Measurements from ENCODE around the gene ACOXL. TPM values are rescaled to one million over a fixed set of nuclear protein-coding genes. Genes with fewer than 3 reads are reported as not detected.
"Not testable (repeated sequence)": the region's sequence is repeated elsewhere in the genome, so short reads cannot be mapped to it uniquely, and the experiment has no call there.

The ACOXL gene
- total RNA-seq, 8 experiments from 2014 or later: 0.15 to 0.59 (median 0.20) TPM

DNA sequence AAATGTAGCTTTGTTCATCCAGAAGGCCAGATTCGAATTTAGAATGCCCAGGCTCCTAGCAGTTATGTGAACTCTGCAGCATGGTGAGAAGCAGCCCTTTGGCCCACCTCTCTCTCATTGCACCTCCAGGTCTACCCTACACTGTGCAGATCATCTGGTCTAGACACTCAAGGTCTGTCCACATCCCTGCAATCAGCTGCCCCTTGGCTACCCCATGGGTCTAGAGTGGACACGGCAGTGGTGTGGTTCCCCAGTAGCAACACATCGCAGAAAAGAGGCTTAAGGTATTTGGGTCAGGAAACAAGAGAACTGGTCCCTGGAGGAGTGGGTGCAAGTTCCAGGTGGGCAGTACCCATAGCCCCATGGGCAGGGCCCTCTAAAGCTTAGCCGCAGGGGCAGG is 311.7 kb downstream of the ACOXL start:
- no peak overlapping the region for H3K27ac ChIP-seq
- no peak for ATAC-seq (replicated peaks in 6 of 8)
- WGBS, 10 experiments: 0 to 100% (median 71%) methylated on average over 1 to 3 of the region's 4 CpGs; no CpG with 5 or more reads in 5 of the 10 experiments
- in situ Hi-C loops (cut with MboI; ENCODE audit: low pct_unique_long_range_greater_than_20kb in 2 of 9, low sequenced_read_pairs in 9 of 9, unreplicated experiment in 9 of 9): no loop called here
- no peak overlapping the region for H3K4me3 ChIP-seq
- H3K4me1 ChIP-seq (replicated peaks in 1 of 2): no peaks in the 10 kb centered on the region

DNA sequence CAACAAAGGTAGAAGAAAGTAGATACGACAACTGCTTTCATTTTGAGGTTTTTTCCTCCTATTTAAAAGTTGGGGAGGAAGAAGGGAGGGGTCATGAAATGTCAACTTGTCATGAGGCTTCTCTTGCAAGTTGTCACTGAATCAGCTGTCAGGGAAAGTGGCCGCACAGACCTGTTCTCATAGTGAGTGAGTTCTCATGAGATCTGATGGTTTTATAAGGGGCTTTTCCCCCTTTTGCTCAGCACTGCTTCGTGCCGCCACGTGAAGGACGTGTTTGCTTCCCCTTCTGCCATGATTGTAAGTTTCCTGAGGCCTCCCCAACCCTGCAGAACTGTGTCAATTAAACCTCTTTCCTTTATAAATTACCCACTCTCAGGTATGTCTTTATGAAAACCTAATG is 312.9 kb downstream of the ACOXL start:
- WGBS, 10 experiments: 22 to 100% (median 92%) methylated on average over 1 to 5 of the region's 6 CpGs; no CpG with 5 or more reads in 1 of the 10 experiments
- in situ Hi-C loops (cut with MboI; ENCODE audit: low pct_unique_long_range_greater_than_20kb in 2 of 9, low sequenced_read_pairs in 9 of 9, unreplicated experiment in 9 of 9); H3K4me3 ChIP-seq; H3K27ac ChIP-seq; ATAC-seq (replicated peaks in 6 of 8); H3K4me1 ChIP-seq (replicated peaks in 1 of 2): not testable (repeated sequence)

DNA sequence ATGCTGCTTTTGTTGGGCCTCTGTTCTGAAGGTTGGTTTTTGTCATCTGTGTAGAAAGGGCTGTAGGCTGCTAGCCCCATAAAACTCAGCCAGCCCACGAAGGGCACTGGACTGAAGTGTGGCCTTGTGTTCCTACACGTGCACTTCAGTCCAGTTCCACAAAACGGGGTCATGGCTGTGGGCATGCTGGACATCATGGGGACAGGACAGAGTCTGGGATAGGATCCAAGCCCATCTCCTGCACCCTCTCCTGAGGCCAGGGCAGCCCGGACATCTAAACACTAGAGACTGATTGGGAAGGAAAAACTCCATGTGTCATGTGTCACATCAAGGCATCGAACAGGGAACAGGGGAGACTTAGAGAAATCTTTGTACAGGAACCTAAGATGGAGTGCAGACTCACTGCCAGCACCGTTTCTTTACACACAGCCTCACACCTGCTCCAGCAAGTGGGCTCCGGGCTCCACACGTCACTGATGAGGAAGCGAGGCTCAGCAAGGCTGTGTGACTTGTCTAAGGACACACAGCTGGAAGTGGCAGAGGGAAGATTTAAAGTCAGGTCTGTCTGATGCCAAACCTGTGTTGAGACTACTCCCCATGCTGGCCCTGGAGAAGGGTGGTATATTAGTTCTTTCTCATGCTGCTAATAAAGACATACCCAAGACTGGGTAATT is 313.5 kb downstream of the ACOXL start:
- 27 to 95% (median 69%) methylated on average over 2 to 6 of the region's 9 CpGs; no CpG with 5 or more reads in 4 of the 10 experiments for WGBS, 10 experiments
- no peak overlapping the region for H3K4me3 ChIP-seq
- no peak overlapping the region for H3K27ac ChIP-seq
- no peak for ATAC-seq (replicated peaks in 6 of 8)
- in situ Hi-C loops (cut with MboI; ENCODE audit: low pct_unique_long_range_greater_than_20kb in 2 of 9, low sequenced_read_pairs in 9 of 9, unreplicated experiment in 9 of 9): no loop called here
- H3K4me1 ChIP-seq (replicated peaks in 1 of 2): no peaks in the 10 kb centered on the region

DNA sequence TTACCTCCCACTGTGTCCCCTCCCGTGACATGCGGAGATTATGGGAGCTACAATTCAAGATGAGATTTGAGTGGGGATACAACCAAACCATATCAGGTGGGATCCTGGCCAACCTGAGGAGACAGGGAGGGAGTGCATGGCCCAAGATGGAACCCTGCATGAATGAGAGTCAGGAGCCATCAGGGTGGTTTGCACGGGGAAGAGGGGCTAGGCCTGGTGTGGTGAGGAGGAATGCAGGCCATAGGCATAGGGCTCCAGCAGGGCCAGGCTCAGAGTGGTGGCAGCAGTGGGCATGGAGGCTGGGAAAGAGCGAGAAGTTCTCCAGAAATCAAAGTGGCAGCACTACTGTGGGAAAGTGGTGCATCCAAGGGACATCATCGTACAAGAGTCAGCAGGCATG is 314.3 kb downstream of the ACOXL start:
- Histone ChIP-seq H3K27ac (no peak overlapping the region), H3K4me3 (no peak overlapping the region), H3K4me1 (replicated peaks in 1 of 2) (no peaks in the 10 kb centered on the region)
- 0 to 100% (median 75%) methylated on average over 2 to 5 of the region's 5 CpGs; no CpG with 5 or more reads in 2 of the 10 experiments for WGBS, 10 experiments
- in situ Hi-C loops (cut with MboI; ENCODE audit: low pct_unique_long_range_greater_than_20kb in 2 of 9, low sequenced_read_pairs in 9 of 9, unreplicated experiment in 9 of 9): no loop called here
- no peak for ATAC-seq (replicated peaks in 6 of 8)

DNA sequence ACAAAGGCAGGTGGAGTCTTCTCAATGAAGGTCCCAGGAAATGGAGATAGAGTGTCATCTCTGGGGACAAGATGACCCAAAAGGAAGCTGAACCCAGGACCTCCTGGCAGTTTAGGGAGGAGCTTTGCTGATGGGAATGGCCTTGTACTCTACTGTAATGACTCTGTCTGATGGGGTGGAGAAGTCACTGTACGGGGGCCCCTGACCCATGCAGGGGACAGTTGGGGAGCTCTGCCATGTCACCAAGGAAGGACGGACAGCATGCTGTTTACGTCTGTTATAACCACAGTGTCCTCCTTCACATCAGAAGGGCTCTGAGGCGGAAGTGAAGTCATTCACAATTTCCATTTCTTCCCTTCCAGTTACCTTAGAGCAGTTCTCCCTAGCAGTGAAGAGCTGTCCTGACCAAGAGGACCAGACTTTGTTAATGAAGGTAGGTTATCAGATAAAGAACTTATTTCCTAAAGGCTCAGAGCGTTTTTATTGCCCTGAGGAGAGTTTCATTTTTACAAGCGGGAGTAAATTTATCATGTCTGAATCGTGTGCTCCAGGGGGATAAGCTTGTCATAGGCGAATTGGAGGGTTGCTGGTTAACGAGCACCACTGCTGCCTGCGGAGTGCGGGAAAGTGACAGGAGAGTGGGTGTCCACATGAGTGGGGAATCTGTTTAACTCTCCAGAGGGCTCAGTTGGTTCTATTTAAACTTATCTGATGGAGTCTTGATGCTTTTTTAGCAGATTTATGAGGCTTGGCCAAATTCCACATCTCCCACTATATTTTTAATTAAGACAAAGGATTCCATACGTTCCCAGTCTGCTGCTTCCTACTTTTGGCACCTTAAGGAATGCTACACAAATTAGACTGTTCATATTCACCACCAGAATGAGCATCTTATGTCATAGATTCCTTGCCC is 316.7 kb downstream of the ACOXL start:
- 2 to 89% (median 80%) methylated on average over 3 to 9 of the region's 12 CpGs; no CpG with 5 or more reads in 3 of the 10 experiments for WGBS, 10 experiments

GRCh38 chr2:111049792-111050640 is 317.6 kb downstream of the ACOXL start:
- peaks cover 0 to 9% of the 10 kb centered on the region in 2 donors for H3K4me1 ChIP-seq (replicated peaks in 1 of 2)
- no peak overlapping the region for H3K4me3 ChIP-seq
- in situ Hi-C loops (cut with MboI; ENCODE audit: low pct_unique_long_range_greater_than_20kb in 2 of 9, low sequenced_read_pairs in 9 of 9, unreplicated experiment in 9 of 9): no loop called here
- H3K27ac ChIP-seq: no peak overlapping the region
- no peak for ATAC-seq (replicated peaks in 6 of 8)
- WGBS, 10 experiments: 0 to 97% (median 89%) methylated on average over 2 to 6 of the region's 8 CpGs

More for the DNA sequence above, 316.7 kb downstream of the ACOXL start:
- no peak for ATAC-seq (replicated peaks in 6 of 8)
- H3K4me3 ChIP-seq: no peak overlapping the region
- no peak overlapping the region for H3K27ac ChIP-seq
- in situ Hi-C loops (cut with MboI; ENCODE audit: low pct_unique_long_range_greater_than_20kb in 2 of 9, low sequenced_read_pairs in 9 of 9, unreplicated experiment in 9 of 9): no loop called here
- peaks cover 0 to under 1% of the 10 kb centered on the region in 2 donors for H3K4me1 ChIP-seq (replicated peaks in 1 of 2)

- no peak for ATAC-seq (replicated peaks in 6 of 8)
- Histone ChIP-seq H3K4me1 (replicated peaks in 1 of 2) (peaks cover 0 to 13% of the 10 kb centered on the region in 2 donors), H3K4me3 (no peak overlapping the region), H3K27ac (no peak overlapping the region)
- WGBS, 10 experiments: 0 to 92% (median 83%) methylated on average over 2 to 8 of the region's 9 CpGs; no CpG with 5 or more reads in 3 of the 10 experiments
- in situ Hi-C loops (cut with MboI; ENCODE audit: low pct_unique_long_range_greater_than_20kb in 2 of 9, low sequenced_read_pairs in 9 of 9, unreplicated experiment in 9 of 9): no loop called here
Observed at GRCh38 chr2:111050701-111051376, 318.5 kb downstream of the ACOXL start.

- ATAC-seq (replicated peaks in 6 of 8): no peak
- Histone ChIP-seq H3K27ac (no peak overlapping the region), H3K4me1 (replicated peaks in 1 of 2) (peaks cover 0 to 13% of the 10 kb centered on the region in 2 donors), H3K4me3 (no peak overlapping the region)
- in situ Hi-C loops (cut with MboI; ENCODE audit: low pct_unique_long_range_greater_than_20kb in 2 of 9, low sequenced_read_pairs in 9 of 9, unreplicated experiment in 9 of 9): no loop called here
- 35 to 94% (median 85%) methylated on average over 1 to 6 of the region's 6 CpGs; no CpG with 5 or more reads in 6 of the 10 experiments for WGBS, 10 experiments
Observed at GRCh38 chr2:111052621-111053020, 320.2 kb downstream of the ACOXL start.

DNA sequence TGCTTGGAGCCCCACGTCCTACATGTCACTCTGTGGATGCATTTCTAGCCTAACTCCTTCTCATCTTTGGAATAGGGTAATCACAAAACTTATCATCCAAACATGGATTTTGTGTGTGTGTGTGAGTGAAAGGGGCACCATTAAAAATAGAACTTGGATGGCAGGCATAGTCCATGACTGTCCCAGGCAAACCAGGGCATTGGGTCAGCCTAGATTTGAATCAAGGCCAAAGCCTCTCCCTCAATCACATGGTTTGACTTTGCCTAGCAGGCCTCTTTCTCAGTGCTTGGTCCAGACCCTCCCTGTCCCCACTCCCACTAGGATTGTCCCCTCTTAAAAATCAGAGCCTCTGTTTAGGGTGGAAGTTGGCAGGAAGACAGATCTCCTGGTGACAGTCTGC is 320.9 kb downstream of the ACOXL start:
- Histone ChIP-seq H3K4me1 (replicated peaks in 1 of 2) (peaks cover 0 to 13% of the 10 kb centered on the region in 2 donors), H3K27ac (no peak overlapping the region), H3K4me3 (no peak overlapping the region)
- 80 to 100% (median 100%) methylated on average over 1 of the region's 1 CpG; no CpG with 5 or more reads in 7 of the 10 experiments for WGBS, 10 experiments
- no peak for ATAC-seq (replicated peaks in 6 of 8)
- in situ Hi-C loops (cut with MboI; ENCODE audit: low pct_unique_long_range_greater_than_20kb in 2 of 9, low sequenced_read_pairs in 9 of 9, unreplicated experiment in 9 of 9): no loop called here

- Histone ChIP-seq H3K27ac (no peak overlapping the region), H3K4me1 (replicated peaks in 1 of 2) (peaks cover 0 to 13% of the 10 kb centered on the region in 2 donors), H3K4me3 (no peak overlapping the region)
- no peak for ATAC-seq (replicated peaks in 6 of 8)
- in situ Hi-C loops (cut with MboI; ENCODE audit: low pct_unique_long_range_greater_than_20kb in 2 of 9, low sequenced_read_pairs in 9 of 9, unreplicated experiment in 9 of 9): no loop called here
- 33 to 100% (median 70%) methylated on average over 1 to 3 of the region's 5 CpGs; no CpG with 5 or more reads in 4 of the 10 experiments for WGBS, 10 experiments
Observed at GRCh38 chr2:111053825-111054515, 321.6 kb downstream of the ACOXL start.

DNA sequence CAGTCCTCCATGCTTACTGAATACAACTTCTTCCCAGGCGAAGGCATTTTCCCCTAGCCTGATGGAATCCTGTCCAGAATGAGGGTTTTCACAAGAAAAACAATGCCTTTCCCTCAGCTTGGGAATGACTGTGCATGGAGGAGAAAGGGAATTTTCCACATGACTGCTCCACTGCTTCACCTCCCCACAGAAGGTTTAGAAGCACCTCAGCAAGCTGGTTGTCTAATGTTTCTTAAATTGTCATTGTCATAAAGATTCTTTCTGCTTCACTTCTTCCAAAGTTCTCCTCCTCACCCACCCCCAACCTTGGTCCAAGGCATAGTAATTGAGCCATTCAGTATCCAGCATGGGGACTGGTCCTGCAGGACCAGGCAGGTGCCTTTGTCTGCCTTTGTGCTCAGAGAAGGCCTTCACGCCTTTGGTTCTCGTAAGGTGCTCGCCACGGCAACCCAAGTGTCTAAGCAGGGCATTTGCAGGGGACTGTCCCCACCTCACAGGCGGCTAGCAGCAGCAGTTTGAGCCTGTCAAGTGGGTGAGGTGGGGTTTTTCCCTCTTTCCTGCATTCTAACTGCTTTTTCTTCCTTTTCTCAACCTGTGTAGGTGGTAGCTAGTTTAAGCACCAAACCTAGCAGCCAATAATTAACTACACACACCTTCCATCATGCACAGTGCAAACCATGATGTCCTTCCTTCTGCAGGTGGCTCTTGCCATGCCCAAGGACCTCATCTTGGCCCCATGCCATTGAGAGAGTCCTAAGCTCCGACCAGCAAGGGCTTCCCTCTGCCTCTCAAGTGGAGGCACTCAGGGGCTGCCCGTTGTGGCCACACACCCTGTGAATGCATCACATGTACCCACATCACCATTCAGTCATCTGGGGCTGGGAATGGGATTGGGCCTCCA is 322.7 kb downstream of the ACOXL start:
- ATAC-seq (replicated peaks in 6 of 8): peak in 4 of 8 experiments; percentile 22 to 61 (median 44)
- no peak overlapping the region for H3K4me3 ChIP-seq
- H3K27ac ChIP-seq: no peak overlapping the region
- 21 to 90% (median 68%) methylated on average over 2 to 5 of the region's 8 CpGs; no CpG with 5 or more reads in 4 of the 10 experiments for WGBS, 10 experiments
- peaks cover 0 to 13% of the 10 kb centered on the region in 2 donors for H3K4me1 ChIP-seq (replicated peaks in 1 of 2)
- in situ Hi-C loops (cut with MboI; ENCODE audit: low pct_unique_long_range_greater_than_20kb in 2 of 9, low sequenced_read_pairs in 9 of 9, unreplicated experiment in 9 of 9): no loop called here
